PC-3 (cell line): Measurements from ENCODE around the gene MLF2. TPM values are rescaled to one million over a fixed set of nuclear protein-coding genes. Genes with fewer than 3 reads are reported as not detected.

Experiments used
- ATAC-seq: fragments of 200-7000 bp; cut with Tn5 transposase; 2 replicates; pipeline ENCODE4 v1.9.1; 2020; ENCODE audit warnings: mild to moderate bottlenecking, moderate library complexity
- BruUV-seq: library from RNA; stranded (reverse); fragments of 400-500 nt; replicated peaks from 2 replicates; lab custom pipeline; 2021; lab: Mats Ljungman, UMichigan
- CTCF ChIA-PET: fragments of 300-600 bp; sonication (Branson Sonifier 250); formaldehyde crosslinking; loops from one replicate; lab custom pipeline; 2022; ENCODE audit warnings: antibody characterized with exemption; lab: Charles Lee
- POLR2A ChIA-PET: fragments of 300-600 bp; sonication (Branson Sonifier 250); formaldehyde crosslinking; loops from one replicate; lab custom pipeline; 2022; ENCODE audit warnings: antibody characterized with exemption; ENCODE audit not compliant: unreplicated experiment; lab: Charles Lee
- DNase-seq: peaks from one replicate; pipeline ENCODE4 v3.0.0-alpha.2; 2015
- H2AFZ ChIP-seq: fragments of 300-600 bp; sonication (generic); 2 replicates; pipeline ENCODE4 v1.6.0; 2016; ENCODE audit warnings: antibody characterized with exemption, low read length
- H3F3A ChIP-seq: fragments of 300-600 bp; sonication (generic); one replicate; pipeline ENCODE4 v1.6.0; 2017; ENCODE audit warnings: antibody characterized with exemption, low read length, control low read depth, mild to moderate bottlenecking; ENCODE audit not compliant: unreplicated experiment
- H3K27ac ChIP-seq: fragments of 300-600 bp; sonication (generic); 2 replicates; pipeline ENCODE4 v1.5.1; 2016; ENCODE audit warnings: mild to moderate bottlenecking, low read length
- H3K27me3 ChIP-seq: fragments of 300-600 bp; sonication (generic); 2 replicates; pipeline ENCODE4 v1.6.1; 2016; ENCODE audit warnings: low read length, mixed read lengths
- H3K36me3 ChIP-seq: fragments of 300-600 bp; sonication (generic); 2 replicates; pipeline ENCODE4 v1.6.1; 2016; ENCODE audit warnings: low read depth, mixed run types, low read length, mixed read lengths
- H3K4me1 ChIP-seq: fragments of 300-600 bp; sonication (generic); 2 replicates; pipeline ENCODE4 v1.5.1; 2016; ENCODE audit warnings: low read length; ENCODE audit not compliant: insufficient read depth
- H3K4me2 ChIP-seq: fragments of 300-600 bp; sonication (generic); 2 replicates; pipeline ENCODE4 v1.6.0; 2016; ENCODE audit warnings: low read length
- H3K4me3 ChIP-seq: fragments of 300-600 bp; sonication (generic); 2 replicates; pipeline ENCODE4 v1.5.1; 2016; ENCODE audit warnings: mild to moderate bottlenecking, low read length, mixed read lengths
- H3K79me2 ChIP-seq: fragments of 300-600 bp; sonication (generic); 2 replicates; pipeline ENCODE4 v1.6.1; 2017; ENCODE audit warnings: low read length, mixed read lengths
- H3K9ac ChIP-seq: fragments of 300-600 bp; sonication (generic); 2 replicates; pipeline ENCODE4 v1.6.0; 2016; ENCODE audit warnings: mild to moderate bottlenecking, low read length
- H3K9me2 ChIP-seq: fragments of 300-600 bp; sonication (generic); replicated peaks from 2 replicates; pipeline ENCODE4 v1.6.1; 2016; ENCODE audit warnings: mixed run types, low read length, mixed read lengths
- H3K9me3 ChIP-seq: fragments of 300-600 bp; sonication (generic); 2 replicates; pipeline ENCODE4 v1.6.1; 2016; ENCODE audit warnings: low read length, mixed read lengths
- H4K20me1 ChIP-seq: fragments of 300-600 bp; sonication (generic); 2 replicates; pipeline ENCODE4 v1.6.1; 2016; ENCODE audit warnings: low read length, mixed read lengths
- CTCF ChIP-seq: fragments of 300-600 bp; sonication (generic); conservative IDR thresholded peaks from 2 replicates; pipeline ENCODE4 v1.5.1; 2017; ENCODE audit warnings: antibody characterized with exemption, low read depth, mild to moderate bottlenecking, low read length
- EZH2 ChIP-seq: fragments of 300-600 bp; sonication (generic); IDR thresholded peaks from one replicate; pipeline ENCODE4 v1.6.1; 2017; ENCODE audit warnings: antibody characterized with exemption, mild to moderate bottlenecking, low read length; ENCODE audit not compliant: unreplicated experiment
- EZH2phosphoT487 ChIP-seq: fragments of 300-600 bp; sonication (generic); IDR thresholded peaks from 2 replicates; pipeline ENCODE4 v1.6.1; 2018; ENCODE audit warnings: mild to moderate bottlenecking, antibody characterized with exemption, low read length, borderline replicate concordance
- intact Hi-C: fragments of 100-400 bp; cut with micrococcal nuclease; formaldehyde crosslinking; loops from 2 replicates; pipeline ENCODE4 v1.9.0; 2023
- total RNA-seq: library from RNA; depleted of rRNA; stranded (reverse); fragments of >200 nt; gene quantifications from 2 replicates; pipeline ENCODE4 v1.2.3, GENCODE V29; 2014

The MLF2 gene
- total RNA-seq, 1 experiment from 2014 or later: 222 TPM

GRCh38 chr12:6772726-6773589 is 20.0 kb upstream of the MLF2 start:
- peaks cover 15% of the 10 kb centered on the region for H3K79me2 ChIP-seq
- POLR2A ChIA-PET: interaction anchor here (0.6 kb wide), 1 partner anchor 39 kb away, joined by 3 read pairs; no protein-coding TSS in a partner anchor
- no peaks in the 10 kb centered on the region for H3F3A ChIP-seq
- H3K4me1 ChIP-seq: peaks cover 11% of the 10 kb centered on the region
- no peak overlapping the region for H3K27ac ChIP-seq
- intact Hi-C loops: no loop called here
- TF ChIP-seq EZH2 (no peak), EZH2phosphoT487 (no peak), CTCF (no peak)
- H3K4me2 ChIP-seq: no peak overlapping the region
- DNase-seq: no peak
- H4K20me1 ChIP-seq: no peaks in the 10 kb centered on the region; the same call in 1 of the 2 replicates
- no peak overlapping the region for H3K9ac ChIP-seq
- ATAC-seq: no peak
- no peak overlapping the region for H2AFZ ChIP-seq
- no peaks in the 10 kb centered on the region for H3K9me2 ChIP-seq
- H3K4me3 ChIP-seq: no peak overlapping the region
- no peaks in the 10 kb centered on the region for H3K9me3 ChIP-seq
- CTCF ChIA-PET: interaction anchor here (1.0 kb wide), 1 partner anchor 20 kb away, joined by 3 read pairs; the partner anchor contains the start of gene MLF2
- no TSS peak for BruUV-seq
- H3K27me3 ChIP-seq: no peaks in the 10 kb centered on the region
- H3K36me3 ChIP-seq: no peaks in the 10 kb centered on the region

- Histone ChIP-seq H3K79me2 (peaks cover 22% of the 10 kb centered on the region), H3K4me2 (no peak within 1 kb of the TSS), H3F3A (no peaks in the 10 kb centered on the region), H3K9me2 (no peaks in the 10 kb centered on the region), H3K9ac (no peak within 1 kb of the TSS), H4K20me1 (no peaks in the 10 kb centered on the region; the same call in 1 of the 2 replicates), H3K4me3 (no peak within 1 kb of the TSS), H3K27me3 (no peaks in the 10 kb centered on the region), H3K4me1 (peaks cover 12% of the 10 kb centered on the region), H3K36me3 (no peaks in the 10 kb centered on the region), H3K9me3 (no peaks in the 10 kb centered on the region), H2AFZ (no peak within 1 kb of the TSS), H3K27ac (no peak within 1 kb of the TSS)
- POLR2A ChIA-PET: no interaction called here
- TF ChIP-seq EZH2phosphoT487 (no peak), CTCF (no peak), EZH2 (no peak)
- no peak for DNase-seq
- intact Hi-C loops: no loop called here
- BruUV-seq: no TSS peak
- CTCF ChIA-PET: interaction anchor here (1.0 kb wide), 1 partner anchor 19 kb away, joined by 3 read pairs; the partner anchor contains the start of gene MLF2
- ATAC-seq: no peak
Observed at GRCh38 chr12:6772331-6772695, 19.4 kb upstream of the MLF2 start, which contains the start of gene LAG3. Gene LAG3, plus strand, starts transcription at chr12:6772520. Its CDS starts 333 bp downstream, at chr12:6772853.
